ENCODE data around the gene SLC22A16. TPM values are rescaled to one million over a fixed set of nuclear protein-coding genes. Genes with fewer than 3 reads are reported as not detected.

The SLC22A16 gene
- total and polyA plus RNA-seq, 2 donors, result 1.0 to 1.9 TPM

GRCh38 chr6:110408901-110409300 lies 67.5 kb downstream of the SLC22A16 start:
- no peak for DNase-seq (ENCODE audit: low read depth in 6 of 9, low spot score in 9 of 9)
- no peak overlapping the region for H3K4me3 ChIP-seq (ENCODE audit: low read length in 2 of 2)
- H3K27ac ChIP-seq (ENCODE audit: low read depth in 1 of 2, low read length in 1 of 2), result no peak overlapping the region
- H3K4me1 ChIP-seq (ENCODE audit: control insufficient read depth in 2 of 2, insufficient read depth in 2 of 2, low read length in 2 of 2), result no peaks in the 10 kb centered on the region
- WGBS, result 91% methylated on average over 6 of the region's 6 CpGs
- no peaks in the 10 kb centered on the region for H3K36me3 ChIP-seq (ENCODE audit: control insufficient read depth in 2 of 2, insufficient read depth in 2 of 2, low read length in 1 of 2)
- no peaks in the 10 kb centered on the region for H3K9me3 ChIP-seq (ENCODE audit: control insufficient read depth in 2 of 2, insufficient read depth in 1 of 2, low read length in 1 of 2)
- no peaks in the 10 kb centered on the region for H3K27me3 ChIP-seq (ENCODE audit: control insufficient read depth in 2 of 2, insufficient read depth in 1 of 2, low read length in 1 of 2)

- DNase-seq (ENCODE audit: low read depth in 6 of 9, low spot score in 9 of 9), result no peak
Measured at GRCh38 chr6:110404607-110405006, 71.8 kb downstream of the SLC22A16 start.

GRCh38 chr6:110401585-110402176 lies 74.7 kb downstream of the SLC22A16 start:
- 96% methylated on average over 4 of the region's 4 CpGs for WGBS
- no peak overlapping the region for H3K4me3 ChIP-seq (ENCODE audit: low read length in 2 of 2)
- H3K4me1 ChIP-seq (ENCODE audit: control insufficient read depth in 2 of 2, insufficient read depth in 2 of 2, low read length in 2 of 2), result no peaks in the 10 kb centered on the region
- H3K27ac ChIP-seq (ENCODE audit: low read depth in 1 of 2, low read length in 1 of 2), result no peak overlapping the region
- no peaks in the 10 kb centered on the region for H3K27me3 ChIP-seq (ENCODE audit: control insufficient read depth in 2 of 2, insufficient read depth in 1 of 2, low read length in 1 of 2)
- no peaks in the 10 kb centered on the region for H3K36me3 ChIP-seq (ENCODE audit: control insufficient read depth in 2 of 2, insufficient read depth in 2 of 2, low read length in 1 of 2)
- no peaks in the 10 kb centered on the region for H3K9me3 ChIP-seq (ENCODE audit: control insufficient read depth in 2 of 2, insufficient read depth in 1 of 2, low read length in 1 of 2)
- DNase-seq (ENCODE audit: low read depth in 6 of 9, low spot score in 9 of 9), result no peak

More at GRCh38 chr6:110404607-110405006, 71.8 kb downstream of the SLC22A16 start:
- H3K27me3 ChIP-seq (ENCODE audit: control insufficient read depth in 2 of 2, insufficient read depth in 1 of 2, low read length in 1 of 2), result no peaks in the 10 kb centered on the region
- H3K4me3 ChIP-seq (ENCODE audit: low read length in 2 of 2), result no peak overlapping the region
- H3K9me3 ChIP-seq (ENCODE audit: control insufficient read depth in 2 of 2, insufficient read depth in 1 of 2, low read length in 1 of 2), result no peaks in the 10 kb centered on the region
- WGBS, result 87% methylated on average over 8 of the region's 8 CpGs
- no peak overlapping the region for H3K27ac ChIP-seq (ENCODE audit: low read depth in 1 of 2, low read length in 1 of 2)
- H3K36me3 ChIP-seq (ENCODE audit: control insufficient read depth in 2 of 2, insufficient read depth in 2 of 2, low read length in 1 of 2), result no peaks in the 10 kb centered on the region
- H3K4me1 ChIP-seq (ENCODE audit: control insufficient read depth in 2 of 2, insufficient read depth in 2 of 2, low read length in 2 of 2), result no peaks in the 10 kb centered on the region

GRCh38 chr6:110400208-110400607 lies 76.2 kb downstream of the SLC22A16 start:
- 86% methylated on average over 18 of the region's 18 CpGs for WGBS
- DNase-seq (ENCODE audit: low read depth in 6 of 9, low spot score in 9 of 9), result no peak
- H3K4me3 ChIP-seq (ENCODE audit: low read length in 2 of 2), result peak overlapping the region in 1 of 2 donors; percentile 41
- H3K27me3 ChIP-seq (ENCODE audit: control insufficient read depth in 2 of 2, insufficient read depth in 1 of 2, low read length in 1 of 2), result no peaks in the 10 kb centered on the region
- H3K9me3 ChIP-seq (ENCODE audit: control insufficient read depth in 2 of 2, insufficient read depth in 1 of 2, low read length in 1 of 2), result no peaks in the 10 kb centered on the region
- no peak overlapping the region for H3K27ac ChIP-seq (ENCODE audit: low read depth in 1 of 2, low read length in 1 of 2)
- no peaks in the 10 kb centered on the region for H3K4me1 ChIP-seq (ENCODE audit: control insufficient read depth in 2 of 2, insufficient read depth in 2 of 2, low read length in 2 of 2)
- no peaks in the 10 kb centered on the region for H3K36me3 ChIP-seq (ENCODE audit: control insufficient read depth in 2 of 2, insufficient read depth in 2 of 2, low read length in 1 of 2)

GRCh38 chr6:110399219-110400071 lies 77.0 kb downstream of the SLC22A16 start:
- Histone ChIP-seq H3K9me3 (ENCODE audit: control insufficient read depth in 2 of 2, insufficient read depth in 1 of 2, low read length in 1 of 2) (no peaks in the 10 kb centered on the region), H3K4me1 (ENCODE audit: control insufficient read depth in 2 of 2, insufficient read depth in 2 of 2, low read length in 2 of 2) (no peaks in the 10 kb centered on the region), H3K36me3 (ENCODE audit: control insufficient read depth in 2 of 2, insufficient read depth in 2 of 2, low read length in 1 of 2) (no peaks in the 10 kb centered on the region), H3K4me3 (ENCODE audit: low read length in 2 of 2) (peak overlapping the region in 1 of 2 donors; percentile 41), H3K27me3 (ENCODE audit: control insufficient read depth in 2 of 2, insufficient read depth in 1 of 2, low read length in 1 of 2) (no peaks in the 10 kb centered on the region), H3K27ac (ENCODE audit: low read depth in 1 of 2, low read length in 1 of 2) (no peak overlapping the region)
- no peak for DNase-seq (ENCODE audit: low read depth in 6 of 9, low spot score in 9 of 9)
- 61% methylated on average over 43 of the region's 43 CpGs for WGBS

- DNase-seq (ENCODE audit: low read depth in 6 of 9, low spot score in 9 of 9), result no peak
- Histone ChIP-seq H3K4me3 (ENCODE audit: low read length in 2 of 2) (no peak overlapping the region), H3K36me3 (ENCODE audit: control insufficient read depth in 2 of 2, insufficient read depth in 2 of 2, low read length in 1 of 2) (no peaks in the 10 kb centered on the region), H3K27ac (ENCODE audit: low read depth in 1 of 2, low read length in 1 of 2) (no peak overlapping the region), H3K4me1 (ENCODE audit: control insufficient read depth in 2 of 2, insufficient read depth in 2 of 2, low read length in 2 of 2) (no peaks in the 10 kb centered on the region), H3K9me3 (ENCODE audit: control insufficient read depth in 2 of 2, insufficient read depth in 1 of 2, low read length in 1 of 2) (no peaks in the 10 kb centered on the region), H3K27me3 (ENCODE audit: control insufficient read depth in 2 of 2, insufficient read depth in 1 of 2, low read length in 1 of 2) (no peaks in the 10 kb centered on the region)
- 89% methylated on average over 4 of the region's 4 CpGs for WGBS
Measured at GRCh38 chr6:110398778-110399177, 77.6 kb downstream of the SLC22A16 start.

GRCh38 chr6:110395221-110395620 lies 81.2 kb downstream of the SLC22A16 start:
- peaks cover 0 to 2% of the 10 kb centered on the region in 2 donors for H3K4me1 ChIP-seq (ENCODE audit: control insufficient read depth in 2 of 2, insufficient read depth in 2 of 2, low read length in 2 of 2)
- H3K9me3 ChIP-seq (ENCODE audit: control insufficient read depth in 2 of 2, insufficient read depth in 1 of 2, low read length in 1 of 2), result no peaks in the 10 kb centered on the region
- no peaks in the 10 kb centered on the region for H3K36me3 ChIP-seq (ENCODE audit: control insufficient read depth in 2 of 2, insufficient read depth in 2 of 2, low read length in 1 of 2)
- H3K27ac ChIP-seq (ENCODE audit: low read depth in 1 of 2, low read length in 1 of 2), result no peak overlapping the region
- no peak overlapping the region for H3K4me3 ChIP-seq (ENCODE audit: low read length in 2 of 2)
- no peaks in the 10 kb centered on the region for H3K27me3 ChIP-seq (ENCODE audit: control insufficient read depth in 2 of 2, insufficient read depth in 1 of 2, low read length in 1 of 2)
- DNase-seq (ENCODE audit: low read depth in 6 of 9, low spot score in 9 of 9), result no peak
- WGBS, result 94% methylated on average over 4 of the region's 4 CpGs

- H3K4me1 ChIP-seq (ENCODE audit: control insufficient read depth in 2 of 2, insufficient read depth in 2 of 2, low read length in 2 of 2), result peaks cover 0 to 8% of the 10 kb centered on the region in 2 donors
- WGBS, result 98% methylated on average over 4 of the region's 4 CpGs
- no peak overlapping the region for H3K27ac ChIP-seq (ENCODE audit: low read depth in 1 of 2, low read length in 1 of 2)
- H3K36me3 ChIP-seq (ENCODE audit: control insufficient read depth in 2 of 2, insufficient read depth in 2 of 2, low read length in 1 of 2), result no peaks in the 10 kb centered on the region
- no peak for DNase-seq (ENCODE audit: low read depth in 6 of 9, low spot score in 9 of 9)
- no peaks in the 10 kb centered on the region for H3K27me3 ChIP-seq (ENCODE audit: control insufficient read depth in 2 of 2, insufficient read depth in 1 of 2, low read length in 1 of 2)
- no peak overlapping the region for H3K4me3 ChIP-seq (ENCODE audit: low read length in 2 of 2)
- H3K9me3 ChIP-seq (ENCODE audit: control insufficient read depth in 2 of 2, insufficient read depth in 1 of 2, low read length in 1 of 2), result no peaks in the 10 kb centered on the region
Measured at GRCh38 chr6:110394409-110394808, 82.0 kb downstream of the SLC22A16 start.

DNA sequence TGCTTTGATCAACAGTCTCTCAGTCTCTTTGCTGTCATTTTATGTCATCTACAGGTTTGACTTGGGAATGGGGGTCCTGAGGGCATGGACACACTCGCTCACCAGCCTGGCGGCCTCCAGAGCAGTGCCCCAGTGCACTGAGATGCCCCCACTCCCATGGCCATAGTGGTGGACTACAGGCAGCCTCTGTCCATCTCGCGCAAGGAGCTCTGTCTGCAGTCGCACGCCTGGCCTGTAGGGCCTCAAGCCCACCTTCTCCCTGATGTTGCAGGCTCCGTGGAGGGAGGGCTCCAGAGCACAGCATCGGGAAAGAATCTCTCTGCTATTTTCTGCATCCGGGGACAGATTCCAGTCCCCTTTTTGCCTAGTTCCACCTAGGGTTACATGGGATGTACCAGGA lies 83.7 kb downstream of the SLC22A16 start:
- DNase-seq (ENCODE audit: low read depth in 6 of 9, low spot score in 9 of 9), result no peak
- peaks cover 0 to 11% of the 10 kb centered on the region in 2 donors for H3K4me1 ChIP-seq (ENCODE audit: control insufficient read depth in 2 of 2, insufficient read depth in 2 of 2, low read length in 2 of 2)
- no peak overlapping the region for H3K27ac ChIP-seq (ENCODE audit: low read depth in 1 of 2, low read length in 1 of 2)
- H3K27me3 ChIP-seq (ENCODE audit: control insufficient read depth in 2 of 2, insufficient read depth in 1 of 2, low read length in 1 of 2), result no peaks in the 10 kb centered on the region
- no peaks in the 10 kb centered on the region for H3K36me3 ChIP-seq (ENCODE audit: control insufficient read depth in 2 of 2, insufficient read depth in 2 of 2, low read length in 1 of 2)
- H3K4me3 ChIP-seq (ENCODE audit: low read length in 2 of 2), result no peak overlapping the region
- 91% methylated on average over 9 of the region's 9 CpGs for WGBS
- H3K9me3 ChIP-seq (ENCODE audit: control insufficient read depth in 2 of 2, insufficient read depth in 1 of 2, low read length in 1 of 2), result no peaks in the 10 kb centered on the region

All from thymus (tissue), 11 donors.